HepG2 (cell line): ENCODE data around the gene EPS8L3. TPM values are rescaled to one million over a fixed set of nuclear protein-coding genes. Genes with fewer than 3 reads are reported as not detected.

ENCODE experiments used
- AGO2 ChIP-seq: fragments of 200-400 bp; formaldehyde crosslinking; optimal IDR thresholded peaks from 2 replicates; pipeline ENCODE3; 2017; ENCODE audit warnings: mild to moderate bottlenecking, low read depth, low read length, moderate library complexity
- ARNTL ChIP-seq: sonication (generic); formaldehyde crosslinking; IDR thresholded peaks from 2 replicates; pipeline ENCODE4 v1.4.0; 2020; ENCODE audit warnings: mild to moderate bottlenecking, missing genetic modification reagents
- ELF4 ChIP-seq: sonication (generic); formaldehyde crosslinking; IDR thresholded peaks from 2 replicates; pipeline ENCODE4 v1.5.0; 2020; ENCODE audit warnings: missing genetic modification reagents, mild to moderate bottlenecking, moderate library complexity, borderline replicate concordance
- HDAC2 ChIP-seq: sonication (generic); formaldehyde crosslinking; IDR thresholded peaks from 2 replicates; pipeline ENCODE4 v1.4.0; 2020; ENCODE audit warnings: missing genetic modification reagents
- SOX13 ChIP-seq, 3 experiments: fragments of 450-650 bp in 1 of 3; sonication (generic) in 1 of 3; formaldehyde crosslinking in 1 of 3; IDR thresholded peaks in 2 of 3; conservative IDR thresholded peaks in 1 of 3; 2 replicates each; pipeline versions ENCODE4 v1.5.0 to v1.6.1; 2016 to 2020; ENCODE audit warnings: antibody characterized with exemption in 1 of 3, mild to moderate bottlenecking in 1 of 3, missing compliant biosample characterization in 1 of 3, missing genetic modification reagents in 1 of 3, moderate library complexity in 1 of 3
- SUZ12 ChIP-seq: fragments of 150-350 bp; IDR thresholded peaks from 2 replicates; pipeline ENCODE4 v1.6.1; 2014; ENCODE audit warnings: low read depth, low read length
- THYN1 ChIP-seq: sonication (generic); formaldehyde crosslinking; IDR thresholded peaks from 2 replicates; pipeline ENCODE4 v1.8.1; 2023; ENCODE audit warnings: low read depth, mild to moderate bottlenecking, moderate library complexity, missing genetic modification reagents, borderline replicate concordance
- ZNF816 ChIP-seq: sonication (generic); formaldehyde crosslinking; IDR thresholded peaks from 2 replicates; pipeline ENCODE4 v1.8.0; 2022; ENCODE audit warnings: missing genetic modification reagents, mild to moderate bottlenecking, borderline replicate concordance
- polyA plus RNA-seq, 8 experiments: library from polyadenylated mRNA; depleted of rRNA in 3 of 8; stranded (reverse) in 7 of 8; unstranded in 1 of 8; fragments of >200 nt; fragmentation: Illumina TruSeq in 4 of 8; extraction: Trizol in 4 of 8; gene quantifications; 2 replicates each; pipeline versions ENCODE4 v1.2.1 to v1.2.3, GENCODE V29; 2011 to 2016; ENCODE audit warnings: low read depth in 4 of 8, missing spikeins in 1 of 8, mixed read lengths in 1 of 8; ENCODE audit not compliant: insufficient read depth in 1 of 8
- total RNA-seq, 5 experiments: library from RNA; depleted of rRNA; stranded (reverse); fragments of >200 nt; fragmentation: Illumina TruSeq; extraction: Trizol; gene quantifications; 2 replicates each; pipeline ENCODE4 v1.2.3, GENCODE V29; 2016; ENCODE audit warnings: low read depth in 1 of 5
- TF ChIP-seq, protein P1 (sequence below): IDR thresholded peaks from 2 replicates; pipeline ENCODE4 v1.6.1; 2016; ENCODE audit warnings: mild to moderate bottlenecking, missing biosample characterization, missing genetic modification reagents
- TF ChIP-seq, protein P2 (sequence below): sonication (generic); formaldehyde crosslinking; IDR thresholded peaks from 2 replicates; pipeline ENCODE4 v1.5.0; 2020; ENCODE audit warnings: mild to moderate bottlenecking, missing genetic modification reagents, moderate library complexity
- TF ChIP-seq, protein P3 (sequence below): sonication (generic); formaldehyde crosslinking; IDR thresholded peaks from 2 replicates; pipeline ENCODE4 v1.8.1; 2023; ENCODE audit warnings: mild to moderate bottlenecking, moderate library complexity, missing genetic modification reagents
- TF ChIP-seq, protein P4 (sequence below): sonication (generic); formaldehyde crosslinking; IDR thresholded peaks from 2 replicates; pipeline ENCODE4 v1.9.0; 2021; ENCODE audit warnings: missing genetic modification reagents, borderline replicate concordance

Gene EPS8L3
- total and polyA plus RNA-seq, 2 of the 13 experiments (the other 11 are each of a cell fraction or from before 2014, with no cell fraction given): 18.2 to 106 TPM

DNA sequence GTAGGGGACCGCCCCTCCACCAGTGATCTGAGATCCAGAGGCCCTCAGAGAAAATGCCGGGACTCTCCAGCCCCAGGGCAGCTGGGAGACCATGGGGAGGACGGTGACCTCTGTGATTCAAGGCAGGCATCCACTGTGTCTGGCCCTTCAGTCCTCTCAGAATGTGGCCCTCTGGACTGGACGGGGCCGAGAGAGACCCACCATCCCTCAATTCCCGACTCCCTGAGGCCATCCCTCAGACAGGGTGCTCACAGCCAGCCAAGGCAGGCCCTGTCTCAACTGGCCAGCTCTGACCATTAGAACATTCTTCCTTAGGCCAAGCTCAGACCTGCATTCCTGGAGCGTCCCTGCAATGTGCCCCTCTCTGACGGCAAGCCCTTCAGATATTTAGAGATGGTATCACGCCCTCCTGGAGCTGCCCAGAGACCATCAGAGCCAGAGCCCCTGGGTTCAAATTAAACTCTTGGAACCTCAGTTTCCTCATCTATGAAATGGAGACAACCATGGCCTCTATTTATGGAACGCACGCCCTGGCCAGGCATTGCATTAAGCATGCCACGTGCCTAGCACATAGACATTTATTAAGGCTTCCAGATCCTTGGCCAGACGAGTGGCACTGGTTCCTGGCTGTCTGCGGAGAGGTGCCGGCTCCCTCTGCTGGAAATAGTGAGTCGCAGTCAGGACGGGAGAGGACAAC, 9.6 kb upstream of the EPS8L3 start (continued):
- TF ChIP-seq ZNF816 (CRISPR knock-in tag): no peak
- no peak for TF ChIP-seq AGO2
- TF ChIP-seq, protein P1, sequence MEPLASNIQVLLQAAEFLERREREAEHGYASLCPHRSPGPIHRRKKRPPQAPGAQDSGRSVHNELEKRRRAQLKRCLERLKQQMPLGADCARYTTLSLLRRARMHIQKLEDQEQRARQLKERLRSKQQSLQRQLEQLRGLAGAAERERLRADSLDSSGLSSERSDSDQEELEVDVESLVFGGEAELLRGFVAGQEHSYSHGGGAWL: 0 out of 2 replicates have a peak, but pooled peaks have one; percentile 38
- TF ChIP-seq ARNTL (CRISPR knock-in tag): peak; percentile 50; the same call in 1 of the 2 replicates
- TF ChIP-seq THYN1 (CRISPR knock-in tag): no peak
- no peak for TF ChIP-seq SOX13 (IDR thresholded peaks at IDR 0.05)
- 0 out of 4 replicates have a peak, but pooled peaks of 1 of the 2 experiments have one; percentile 29 for TF ChIP-seq SOX13 (CRISPR knock-in tag; conservative IDR thresholded peaks at IDR 0.05 in 1 of 2, IDR thresholded peaks at IDR 0.05 in 1 of 2)
- TF ChIP-seq, protein P2, sequence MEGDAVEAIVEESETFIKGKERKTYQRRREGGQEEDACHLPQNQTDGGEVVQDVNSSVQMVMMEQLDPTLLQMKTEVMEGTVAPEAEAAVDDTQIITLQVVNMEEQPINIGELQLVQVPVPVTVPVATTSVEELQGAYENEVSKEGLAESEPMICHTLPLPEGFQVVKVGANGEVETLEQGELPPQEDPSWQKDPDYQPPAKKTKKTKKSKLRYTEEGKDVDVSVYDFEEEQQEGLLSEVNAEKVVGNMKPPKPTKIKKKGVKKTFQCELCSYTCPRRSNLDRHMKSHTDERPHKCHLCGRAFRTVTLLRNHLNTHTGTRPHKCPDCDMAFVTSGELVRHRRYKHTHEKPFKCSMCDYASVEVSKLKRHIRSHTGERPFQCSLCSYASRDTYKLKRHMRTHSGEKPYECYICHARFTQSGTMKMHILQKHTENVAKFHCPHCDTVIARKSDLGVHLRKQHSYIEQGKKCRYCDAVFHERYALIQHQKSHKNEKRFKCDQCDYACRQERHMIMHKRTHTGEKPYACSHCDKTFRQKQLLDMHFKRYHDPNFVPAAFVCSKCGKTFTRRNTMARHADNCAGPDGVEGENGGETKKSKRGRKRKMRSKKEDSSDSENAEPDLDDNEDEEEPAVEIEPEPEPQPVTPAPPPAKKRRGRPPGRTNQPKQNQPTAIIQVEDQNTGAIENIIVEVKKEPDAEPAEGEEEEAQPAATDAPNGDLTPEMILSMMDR (CRISPR knock-in tag): peak; percentile 98
- TF ChIP-seq SUZ12: no peak
- TF ChIP-seq HDAC2 (CRISPR knock-in tag): peak; percentile 40; the same call in 1 of the 2 replicates
- TF ChIP-seq, protein P3, sequence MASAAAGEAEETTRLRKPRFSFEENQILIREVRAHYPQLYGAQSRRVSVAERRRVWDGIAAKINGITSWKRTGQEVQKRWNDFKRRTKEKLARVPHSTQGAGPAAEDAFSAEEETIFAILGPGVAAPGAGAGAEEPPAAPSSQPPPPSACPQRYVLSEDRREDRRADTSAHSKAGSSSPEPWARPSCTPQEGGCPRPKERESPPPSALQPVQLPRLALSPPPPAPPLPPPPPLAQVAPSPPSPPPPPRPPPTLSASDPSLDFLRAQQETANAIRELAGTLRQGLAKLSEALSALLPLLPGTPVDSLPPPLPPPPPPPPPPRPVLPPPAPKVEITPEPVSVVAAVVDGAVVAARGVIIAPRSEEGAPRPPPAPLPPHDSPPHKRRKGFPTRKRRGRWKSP: no peak
- TF ChIP-seq, protein P4, sequence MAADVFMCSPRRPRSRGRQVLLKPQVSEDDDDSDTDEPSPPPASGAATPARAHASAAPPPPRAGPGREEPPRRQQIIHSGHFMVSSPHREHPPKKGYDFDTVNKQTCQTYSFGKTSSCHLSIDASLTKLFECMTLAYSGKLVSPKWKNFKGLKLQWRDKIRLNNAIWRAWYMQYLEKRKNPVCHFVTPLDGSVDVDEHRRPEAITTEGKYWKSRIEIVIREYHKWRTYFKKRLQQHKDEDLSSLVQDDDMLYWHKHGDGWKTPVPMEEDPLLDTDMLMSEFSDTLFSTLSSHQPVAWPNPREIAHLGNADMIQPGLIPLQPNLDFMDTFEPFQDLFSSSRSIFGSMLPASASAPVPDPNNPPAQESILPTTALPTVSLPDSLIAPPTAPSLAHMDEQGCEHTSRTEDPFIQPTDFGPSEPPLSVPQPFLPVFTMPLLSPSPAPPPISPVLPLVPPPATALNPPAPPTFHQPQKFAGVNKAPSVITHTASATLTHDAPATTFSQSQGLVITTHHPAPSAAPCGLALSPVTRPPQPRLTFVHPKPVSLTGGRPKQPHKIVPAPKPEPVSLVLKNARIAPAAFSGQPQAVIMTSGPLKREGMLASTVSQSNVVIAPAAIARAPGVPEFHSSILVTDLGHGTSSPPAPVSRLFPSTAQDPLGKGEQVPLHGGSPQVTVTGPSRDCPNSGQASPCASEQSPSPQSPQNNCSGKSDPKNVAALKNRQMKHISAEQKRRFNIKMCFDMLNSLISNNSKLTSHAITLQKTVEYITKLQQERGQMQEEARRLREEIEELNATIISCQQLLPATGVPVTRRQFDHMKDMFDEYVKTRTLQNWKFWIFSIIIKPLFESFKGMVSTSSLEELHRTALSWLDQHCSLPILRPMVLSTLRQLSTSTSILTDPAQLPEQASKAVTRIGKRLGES (CRISPR knock-in tag): no peak
- TF ChIP-seq ELF4 (CRISPR knock-in tag): no peak
